Caco-2 (cell line): ENCODE data around the gene RNF130. TPM values are rescaled to one million over a fixed set of nuclear protein-coding genes. Genes with fewer than 3 reads are reported as not detected.

Source experiments
- BruUV-seq: library from RNA; stranded (reverse); fragments of 400-500 nt; replicated peaks from 2 replicates; lab custom pipeline; 2021; lab: Mats Ljungman, UMichigan
- CTCF ChIA-PET: fragments of 300-600 bp; sonication (Branson Sonifier 250); formaldehyde crosslinking; loops from one replicate; lab custom pipeline; 2022; ENCODE audit warnings: antibody characterized with exemption; lab: Charles Lee
- POLR2A ChIA-PET: fragments of 300-600 bp; sonication (Branson Sonifier 250); formaldehyde crosslinking; loops from one replicate; lab custom pipeline; 2022; ENCODE audit warnings: antibody characterized with exemption; lab: Charles Lee
- DNase-seq, 2 experiments: peaks; one replicate each; pipeline versions ENCODE4 v3.0.0 to v3.0.0-alpha.2; 2020 to 2022
- H3K27me3 ChIP-seq: replicated peaks from 2 replicates; pipeline ENCODE4 v1.6.0; 2011; ENCODE audit warnings: low read length; ENCODE audit not compliant: control insufficient read depth, insufficient read depth
- H3K36me3 ChIP-seq: 2 replicates; pipeline ENCODE4 v1.5.1; 2011; ENCODE audit warnings: low read length; ENCODE audit not compliant: control insufficient read depth, insufficient read depth
- H3K4me1 ChIP-seq: fragments of 250-450 bp; sonication (Bioruptor Pico); 2 replicates; pipeline ENCODE4 v1.5.1; 2020; ENCODE audit warnings: mild to moderate bottlenecking
- H3K4me3 ChIP-seq: 2 replicates; pipeline ENCODE4 v1.5.1; 2011; ENCODE audit warnings: low read depth, mild to moderate bottlenecking, control low read depth, low read length
- H3K9me3 ChIP-seq: fragments of 250-450 bp; sonication (Bioruptor Pico); 2 replicates; pipeline ENCODE4 v1.5.1; 2020; ENCODE audit warnings: mild to moderate bottlenecking, moderate library complexity
- H3K27ac Mint-ChIP-seq: one replicate; pipeline ENCODE4 v1.8.0; 2022; ENCODE audit warnings: mixed read lengths; ENCODE audit not compliant: unreplicated experiment
- H3K27me3 Mint-ChIP-seq: one replicate; pipeline ENCODE4 v1.8.0; 2022; ENCODE audit warnings: mixed read lengths; ENCODE audit not compliant: insufficient read depth, unreplicated experiment
- H3K36me3 Mint-ChIP-seq: one replicate; pipeline ENCODE4 v1.8.0; 2022; ENCODE audit warnings: mild to moderate bottlenecking, mixed read lengths; ENCODE audit not compliant: insufficient read depth, unreplicated experiment
- H3K4me1 Mint-ChIP-seq: one replicate; pipeline ENCODE4 v1.8.0; 2022; ENCODE audit warnings: low read depth, mixed read lengths; ENCODE audit not compliant: unreplicated experiment
- H3K4me3 Mint-ChIP-seq: one replicate; pipeline ENCODE4 v1.8.0; 2022; ENCODE audit warnings: mild to moderate bottlenecking, moderate library complexity, mixed read lengths; ENCODE audit not compliant: unreplicated experiment
- H3K9me3 Mint-ChIP-seq: one replicate; pipeline ENCODE4 v1.8.0; 2022; ENCODE audit warnings: mixed read lengths; ENCODE audit not compliant: unreplicated experiment
- intact Hi-C: fragments of 100-400 bp; cut with micrococcal nuclease; formaldehyde crosslinking; loops from one replicate; pipeline ENCODE4 v1.10.0; 2022; ENCODE audit not compliant: unreplicated experiment
- total RNA-seq: library from RNA; stranded (reverse); gene quantifications from 2 replicates; pipeline ENCODE4 v1.2.3, GENCODE V29; 2022
- TF ChIP-seq, protein P1 (sequence below), 2 experiments: fragments of 200-600 bp in 1 of 2; IDR thresholded peaks; 1 replicate in 1 of 2; 2 replicates in 1 of 2; pipeline versions ENCODE4 v1.5.1 to v1.8.0; 2011 to 2022; ENCODE audit warnings: antibody characterized with exemption in 1 of 2, control low read depth in 1 of 2, inconsistent platforms in 1 of 2, low read depth in 1 of 2, low read length in 1 of 2, mild to moderate bottlenecking in 1 of 2, moderate library complexity in 1 of 2; ENCODE audit not compliant: insufficient read depth in 1 of 2, severe bottlenecking in 1 of 2, unreplicated experiment in 1 of 2

Gene RNF130
- total RNA-seq, 1 experiment from 2014 or later = 34.5 TPM

DNA sequence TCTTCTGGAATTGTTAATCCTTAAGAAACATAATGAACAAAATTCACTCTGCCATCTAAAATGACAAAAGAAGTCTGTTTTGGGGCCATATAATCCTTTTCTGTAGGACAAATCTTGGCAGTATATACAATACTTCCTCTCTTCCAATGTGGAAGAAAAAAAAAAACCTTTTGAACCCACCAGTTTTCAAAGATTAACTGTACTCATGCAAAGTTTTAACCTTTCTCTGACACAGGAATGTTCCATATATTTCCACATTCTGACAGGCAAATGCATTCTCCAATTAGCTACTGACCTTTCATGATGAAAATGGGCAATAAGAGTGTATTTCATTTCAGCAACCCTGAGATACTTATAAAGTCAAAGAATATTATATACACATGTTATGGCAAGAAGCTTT is 65.4 kb downstream of the RNF130 start:
- CTCF ChIA-PET = no interaction called here
- no peaks in the 10 kb centered on the region for H3K27me3 Mint-ChIP-seq
- intact Hi-C loops = no loop called here
- H3K4me1 ChIP-seq = peaks cover 8% of the 10 kb centered on the region
- no peaks in the 10 kb centered on the region for H3K36me3 Mint-ChIP-seq
- POLR2A ChIA-PET = no interaction called here
- H3K9me3 Mint-ChIP-seq = no peaks in the 10 kb centered on the region
- no peak for DNase-seq
- H3K4me3 ChIP-seq = no peak overlapping the region
- TF ChIP-seq, protein P1, sequence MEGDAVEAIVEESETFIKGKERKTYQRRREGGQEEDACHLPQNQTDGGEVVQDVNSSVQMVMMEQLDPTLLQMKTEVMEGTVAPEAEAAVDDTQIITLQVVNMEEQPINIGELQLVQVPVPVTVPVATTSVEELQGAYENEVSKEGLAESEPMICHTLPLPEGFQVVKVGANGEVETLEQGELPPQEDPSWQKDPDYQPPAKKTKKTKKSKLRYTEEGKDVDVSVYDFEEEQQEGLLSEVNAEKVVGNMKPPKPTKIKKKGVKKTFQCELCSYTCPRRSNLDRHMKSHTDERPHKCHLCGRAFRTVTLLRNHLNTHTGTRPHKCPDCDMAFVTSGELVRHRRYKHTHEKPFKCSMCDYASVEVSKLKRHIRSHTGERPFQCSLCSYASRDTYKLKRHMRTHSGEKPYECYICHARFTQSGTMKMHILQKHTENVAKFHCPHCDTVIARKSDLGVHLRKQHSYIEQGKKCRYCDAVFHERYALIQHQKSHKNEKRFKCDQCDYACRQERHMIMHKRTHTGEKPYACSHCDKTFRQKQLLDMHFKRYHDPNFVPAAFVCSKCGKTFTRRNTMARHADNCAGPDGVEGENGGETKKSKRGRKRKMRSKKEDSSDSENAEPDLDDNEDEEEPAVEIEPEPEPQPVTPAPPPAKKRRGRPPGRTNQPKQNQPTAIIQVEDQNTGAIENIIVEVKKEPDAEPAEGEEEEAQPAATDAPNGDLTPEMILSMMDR (IDR thresholded peaks at IDR 0.05; ENCODE audit: insufficient read depth in 1 of 2, low read depth in 1 of 2, low read length in 1 of 2, severe bottlenecking in 1 of 2, unreplicated experiment in 1 of 2) = no peak
- H3K9me3 ChIP-seq = no peaks in the 10 kb centered on the region
- H3K4me3 Mint-ChIP-seq = no peak overlapping the region
- 0 out of 2 replicates have a peak, but pooled peaks cover 1% of the 10 kb centered on the region for H3K36me3 ChIP-seq
- no peak overlapping the region for H3K27ac Mint-ChIP-seq
- peaks cover 18% of the 10 kb centered on the region for H3K4me1 Mint-ChIP-seq
- no peaks in the 10 kb centered on the region for H3K27me3 ChIP-seq
- no TSS peak for BruUV-seq

DNA sequence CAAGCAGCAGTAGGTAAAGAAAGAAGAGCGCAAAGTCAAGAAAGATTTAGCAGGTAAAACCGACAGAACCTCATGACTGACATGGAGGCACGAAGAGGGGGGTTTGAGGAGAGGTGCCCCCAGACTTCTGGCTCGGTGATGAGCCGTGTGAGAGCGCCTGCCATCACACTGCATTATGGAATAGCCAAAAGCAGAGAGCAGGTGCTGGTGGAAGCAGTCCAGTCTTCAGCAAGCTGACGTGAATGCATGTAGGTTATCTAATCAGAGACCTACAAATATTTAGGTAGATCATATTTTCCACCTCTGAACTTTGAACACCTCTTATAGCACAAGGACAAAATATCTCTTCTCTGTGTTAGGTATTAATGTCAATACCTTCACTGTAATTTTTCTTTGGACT is 68.4 kb downstream of the RNF130 start:
- Mint-ChIP-seq H3K36me3 (no peaks in the 10 kb centered on the region), H3K9me3 (no peaks in the 10 kb centered on the region), H3K4me3 (no peak overlapping the region), H3K27ac (no peak overlapping the region), H3K27me3 (no peaks in the 10 kb centered on the region), H3K4me1 (peaks cover 18% of the 10 kb centered on the region)
- Histone ChIP-seq H3K27me3 (no peaks in the 10 kb centered on the region), H3K9me3 (no peaks in the 10 kb centered on the region), H3K4me3 (no peak overlapping the region), H3K4me1 (peaks cover 8% of the 10 kb centered on the region), H3K36me3 (0 out of 2 replicates have a peak, but pooled peaks cover 1% of the 10 kb centered on the region)
- TF ChIP-seq, protein P1 (IDR thresholded peaks at IDR 0.05; ENCODE audit: insufficient read depth in 1 of 2, low read depth in 1 of 2, low read length in 1 of 2, severe bottlenecking in 1 of 2, unreplicated experiment in 1 of 2) = no peak
- no TSS peak for BruUV-seq
- intact Hi-C loops = no loop called here
- no peak for DNase-seq
- POLR2A ChIA-PET = no interaction called here
- CTCF ChIA-PET = no interaction called here

DNA sequence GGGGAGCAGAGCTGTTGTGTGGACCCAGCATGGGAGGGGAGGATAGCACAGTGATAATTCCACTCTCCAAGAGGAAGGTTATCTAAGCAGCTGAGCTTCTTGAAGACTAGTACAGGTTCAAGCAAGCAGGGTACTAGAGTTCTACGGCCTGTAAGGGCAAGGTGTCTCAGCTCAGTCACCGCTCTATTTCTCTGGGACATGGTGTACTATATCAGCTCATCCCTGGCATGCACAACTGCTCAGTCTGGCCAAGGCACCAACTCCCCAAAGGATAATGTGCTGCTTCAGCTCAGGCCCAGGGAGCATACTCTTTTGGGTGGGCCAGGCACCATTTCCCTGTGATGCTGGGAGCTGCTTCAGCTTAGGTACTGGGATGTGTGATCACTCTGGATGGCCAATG is 69.8 kb downstream of the RNF130 start:
- Histone ChIP-seq H3K4me3 (no peak overlapping the region), H3K27me3 (no peaks in the 10 kb centered on the region), H3K4me1 (peaks cover 8% of the 10 kb centered on the region), H3K9me3 (peaks cover 6% of the 10 kb centered on the region; the same call in 1 of the 2 replicates), H3K36me3 (0 out of 2 replicates have a peak, but pooled peaks cover 1% of the 10 kb centered on the region)
- TF ChIP-seq, protein P1 (IDR thresholded peaks at IDR 0.05; ENCODE audit: insufficient read depth in 1 of 2, low read depth in 1 of 2, low read length in 1 of 2, severe bottlenecking in 1 of 2, unreplicated experiment in 1 of 2) = no peak
- POLR2A ChIA-PET = no interaction called here
- intact Hi-C loops = no loop called here
- Mint-ChIP-seq H3K4me3 (no peak overlapping the region), H3K27ac (no peak overlapping the region), H3K36me3 (peaks cover 6% of the 10 kb centered on the region), H3K4me1 (peaks cover 18% of the 10 kb centered on the region), H3K27me3 (no peaks in the 10 kb centered on the region), H3K9me3 (no peaks in the 10 kb centered on the region)
- BruUV-seq = no TSS peak
- CTCF ChIA-PET = no interaction called here
- no peak for DNase-seq
